GM23338 (cell line): ENCODE results near the gene ZNF587B. TPM values are rescaled to one million over a fixed set of nuclear protein-coding genes. Genes with fewer than 3 reads are reported as not detected.
A peak's percentile ranks its signal among the peaks of the same experiment; 100 is the strongest.
"Not testable (repeated sequence)": the region's sequence is repeated elsewhere in the genome, so short reads cannot be mapped to it uniquely, and the experiment has no call there.

Experiments
- ATAC-seq: fragments of 200-7000 bp; cut with Tn5 transposase; 3 replicates; pipeline ENCODE4 v1.9.1; 2020
- DNase-seq: peaks from one replicate; pipeline ENCODE4 v3.0.0-alpha.2; 2015; ENCODE audit warnings: low spot score
- H2AFZ ChIP-seq: fragments of 200-600 bp; sonication (generic); 2 replicates; pipeline ENCODE4 v1.8.0; 2016; ENCODE audit warnings: antibody characterized with exemption, mild to moderate bottlenecking, moderate library complexity
- H3F3A ChIP-seq: fragments of 200-600 bp; sonication (generic); replicated peaks from 2 replicates; pipeline ENCODE4 v1.8.0; 2017; ENCODE audit warnings: antibody characterized with exemption, mixed run types, low read depth
- H3K27ac ChIP-seq: fragments of 200-600 bp; sonication (generic); 2 replicates; pipeline ENCODE4 v1.6.1; 2016; ENCODE audit warnings: low read depth
- H3K27me3 ChIP-seq: fragments of 200-600 bp; sonication (generic); 2 replicates; pipeline ENCODE4 v1.8.0; 2016; ENCODE audit warnings: mild to moderate bottlenecking, mixed run types, moderate library complexity; ENCODE audit not compliant: insufficient read depth
- H3K36me3 ChIP-seq: fragments of 200-600 bp; sonication (generic); 2 replicates; pipeline ENCODE4 v1.8.0; 2016; ENCODE audit warnings: mild to moderate bottlenecking; ENCODE audit not compliant: insufficient read depth
- H3K4me1 ChIP-seq: fragments of 200-600 bp; sonication (generic); 2 replicates; pipeline ENCODE4 v1.8.0; 2016; ENCODE audit warnings: mild to moderate bottlenecking, moderate library complexity; ENCODE audit not compliant: insufficient read depth
- H3K4me2 ChIP-seq: fragments of 200-600 bp; sonication (generic); 2 replicates; pipeline ENCODE4 v1.7.1; 2017; ENCODE audit warnings: mixed run types
- H3K4me3 ChIP-seq: fragments of 200-600 bp; sonication (generic); 2 replicates; pipeline ENCODE4 v1.6.1; 2016; ENCODE audit warnings: mixed run types
- H3K79me2 ChIP-seq: fragments of 200-600 bp; sonication (generic); replicated peaks from 2 replicates; pipeline ENCODE4 v1.8.0; 2017; ENCODE audit warnings: mild to moderate bottlenecking; ENCODE audit not compliant: insufficient read depth
- H3K9me2 ChIP-seq: fragments of 200-600 bp; sonication (generic); 2 replicates; pipeline ENCODE4 v1.8.0; 2017; ENCODE audit not compliant: insufficient read depth
- H4K20me1 ChIP-seq: fragments of 200-600 bp; sonication (generic); replicated peaks from 2 replicates; pipeline ENCODE4 v1.8.0; 2017; ENCODE audit warnings: mild to moderate bottlenecking; ENCODE audit not compliant: insufficient read depth
- H3K27ac Mint-ChIP-seq: 2 replicates; pipeline ENCODE4 v1.8.0; 2020; ENCODE audit warnings: inconsistent platforms, mild to moderate bottlenecking, moderate library complexity, mixed read lengths
- H3K27me3 Mint-ChIP-seq: 3 replicates; pipeline ENCODE4 v1.8.0; 2022; ENCODE audit warnings: low read depth, mild to moderate bottlenecking, moderate library complexity, mixed read lengths, inconsistent platforms; ENCODE audit not compliant: insufficient read depth, poor library complexity
- H3K36me3 Mint-ChIP-seq: 3 replicates; pipeline ENCODE4 v1.8.0; 2021; ENCODE audit warnings: low read depth, mild to moderate bottlenecking, inconsistent platforms, moderate library complexity, mixed read lengths
- H3K4me1 Mint-ChIP-seq: 3 replicates; pipeline ENCODE4 v1.8.0; 2020; ENCODE audit warnings: mild to moderate bottlenecking, inconsistent platforms, mixed read lengths
- H3K4me3 Mint-ChIP-seq: 3 replicates; pipeline ENCODE4 v1.8.0; 2021; ENCODE audit warnings: moderate library complexity, mild to moderate bottlenecking, inconsistent platforms, mixed read lengths
- H3K9me3 Mint-ChIP-seq: 3 replicates; pipeline ENCODE4 v1.8.0; 2020; ENCODE audit warnings: moderate library complexity, mild to moderate bottlenecking, inconsistent platforms, mixed read lengths
- CTCF ChIP-seq, 2 experiments: fragments of 200-600 bp in 1 of 2; sonication (generic) in 1 of 2; conservative IDR thresholded peaks; 2 replicates each; pipeline versions ENCODE4 v1.5.1 to v1.6.1; 2016 to 2017; ENCODE audit warnings: antibody characterized with exemption in 2 of 2, low read depth in 2 of 2, mild to moderate bottlenecking in 2 of 2, moderate library complexity in 1 of 2
- ETS1 ChIP-seq: IDR thresholded peaks from 2 replicates; pipeline ENCODE4 v1.6.1; 2016; ENCODE audit warnings: antibody characterized with exemption
- EZH2 ChIP-seq: fragments of 200-600 bp; sonication (generic); IDR thresholded peaks from one replicate; pipeline ENCODE4 v1.8.0; 2017; ENCODE audit warnings: antibody characterized with exemption, mild to moderate bottlenecking, low read depth; ENCODE audit not compliant: unreplicated experiment
- JUNB ChIP-seq: IDR thresholded peaks from one replicate; pipeline ENCODE4 v1.6.1; 2016; ENCODE audit warnings: antibody characterized with exemption; ENCODE audit not compliant: unreplicated experiment
- POLR2AphosphoS5 ChIP-seq: IDR thresholded peaks from 2 replicates; pipeline ENCODE4 v1.6.1; 2016; ENCODE audit warnings: antibody characterized with exemption, low read depth
- REST ChIP-seq: IDR thresholded peaks from one replicate; pipeline ENCODE4 v1.6.1; 2018; ENCODE audit warnings: antibody characterized with exemption; ENCODE audit not compliant: unreplicated experiment
- STAT1 ChIP-seq: IDR thresholded peaks from one replicate; pipeline ENCODE4 v1.6.1; 2016; ENCODE audit warnings: antibody characterized with exemption; ENCODE audit not compliant: unreplicated experiment
- polyA plus RNA-seq: library from polyadenylated mRNA; unstranded; fragments of >200 nt; fragmentation: Nextera tagmentation; extraction: Ambion mirVana; gene quantifications from 2 replicates; pipeline ENCODE4 v1.2.1, GENCODE V29; 2016
- total RNA-seq: library from RNA; depleted of rRNA; stranded (reverse); fragments of >200 nt; shearing (Covaris generic); gene quantifications from 2 replicates; pipeline ENCODE4 v1.2.3, GENCODE V29; 2014

The ZNF587B gene
- total and polyA plus RNA-seq, 2 experiments from 2014 or later: 16.6 to 62.0 TPM

GRCh38 chr19:57870225-57870624 is 40.1 kb downstream of the ZNF587B start:
- Mint-ChIP-seq H3K9me3 (peaks cover 46% of the 10 kb centered on the region), H3K36me3 (peaks cover 94% of the 10 kb centered on the region), H3K4me3 (no peak overlapping the region), H3K27me3 (peaks cover 13% of the 10 kb centered on the region), H3K4me1 (no peaks in the 10 kb centered on the region), H3K27ac (no peak overlapping the region; the same call in 1 of the 2 replicates)
- Histone ChIP-seq H3K4me1 (no peaks in the 10 kb centered on the region), H3K79me2 (peaks cover 94% of the 10 kb centered on the region), H3K4me2 (no peak overlapping the region), H3K36me3 (peaks cover 66% of the 10 kb centered on the region), H3K27me3 (no peaks in the 10 kb centered on the region), H3F3A (peaks cover 66% of the 10 kb centered on the region), H4K20me1 (peaks cover 44% of the 10 kb centered on the region; the same call in 1 of the 2 replicates), H3K9me2 (0 out of 2 replicates have a peak, but pooled peaks cover 3% of the 10 kb centered on the region), H2AFZ (no peak overlapping the region), H3K27ac (no peak overlapping the region), H3K4me3 (no peak overlapping the region)
- TF ChIP-seq EZH2 (no peak), STAT1 (no peak), JUNB (no peak), CTCF (conservative IDR thresholded peaks at IDR 0.05; ENCODE audit: low read depth in 2 of 2) (no peak), REST (no peak), ETS1 (no peak)
- ATAC-seq (no peak), DNase-seq (no peak)

GRCh38 chr19:57872450-57872849 is 42.4 kb downstream of the ZNF587B start:
- no peak overlapping the region for H3K27ac Mint-ChIP-seq
- H3K4me1 Mint-ChIP-seq: no peaks in the 10 kb centered on the region
- TF ChIP-seq POLR2AphosphoS5: no peak
- no peak for TF ChIP-seq CTCF (conservative IDR thresholded peaks at IDR 0.05; ENCODE audit: low read depth in 2 of 2)
- peaks cover 67% of the 10 kb centered on the region for H3K36me3 ChIP-seq
- H3K9me2 ChIP-seq: 0 out of 2 replicates have a peak, but pooled peaks cover 3% of the 10 kb centered on the region
- no peaks in the 10 kb centered on the region for H3K27me3 ChIP-seq
- no peak overlapping the region for H3K4me3 Mint-ChIP-seq
- no peak overlapping the region for H3K4me3 ChIP-seq
- peaks cover 95% of the 10 kb centered on the region for H3K79me2 ChIP-seq
- H4K20me1 ChIP-seq: peaks cover 33% of the 10 kb centered on the region
- peaks cover 66% of the 10 kb centered on the region for H3K9me3 Mint-ChIP-seq
- H3K36me3 Mint-ChIP-seq: peaks cover 96% of the 10 kb centered on the region
- DNase-seq (no peak), ATAC-seq (no peak)
- no peaks in the 10 kb centered on the region for H3K4me1 ChIP-seq
- H2AFZ ChIP-seq: no peak overlapping the region
- no peak overlapping the region for H3K27ac ChIP-seq
- no peak overlapping the region for H3K4me2 ChIP-seq
- H3K27me3 Mint-ChIP-seq: peaks cover 13% of the 10 kb centered on the region
- peaks cover 46% of the 10 kb centered on the region for H3F3A ChIP-seq

GRCh38 chr19:57873883-57874799 is 44.0 kb downstream of the ZNF587B start:
- not testable (repeated sequence) for H3K9me2 ChIP-seq, H3K4me1 Mint-ChIP-seq, H3K27ac Mint-ChIP-seq, ATAC-seq, H3K4me1 ChIP-seq, H3K27me3 ChIP-seq, H3K4me3 Mint-ChIP-seq, H2AFZ ChIP-seq, H3K4me2 ChIP-seq, H3K27ac ChIP-seq
- Histone ChIP-seq H3K36me3 (peaks cover 78% of the 10 kb centered on the region), H3F3A (peaks cover 36% of the 10 kb centered on the region), H3K4me3 (peak overlapping the region; percentile 20; the same call in 1 of the 2 replicates), H3K79me2 (peaks cover 95% of the 10 kb centered on the region), H4K20me1 (peaks cover 45% of the 10 kb centered on the region)
- H3K27me3 Mint-ChIP-seq: peaks cover 13% of the 10 kb centered on the region
- peaks cover 66% of the 10 kb centered on the region for H3K9me3 Mint-ChIP-seq
- DNase-seq: peak; percentile 43
- peaks cover 95% of the 10 kb centered on the region for H3K36me3 Mint-ChIP-seq
